Fibroblast of upper back skin (primary cell): ENCODE results near the gene GRIA4.
"Not testable (repeated sequence)": the region's sequence is repeated elsewhere in the genome, so short reads cannot be mapped to it uniquely, and the experiment has no call there.

Source experiments
- DNase-seq: peaks from one replicate; pipeline ENCODE4 v3.0.0-alpha.2; 2013

Gene GRIA4

GRCh38 chr11:105937331-105937730 is 327.5 kb downstream of the GRIA4 start:
- peak; percentile 32 for DNase-seq

GRCh38 chr11:105937738-105938137 is 327.9 kb downstream of the GRIA4 start:
- DNase-seq = no peak

GRCh38 chr11:105942921-105943320 is 333.0 kb downstream of the GRIA4 start:
- DNase-seq = no peak

GRCh38 chr11:105948918-105949590 is 339.2 kb downstream of the GRIA4 start:
- no peak for DNase-seq

- no peak for DNase-seq
Measured at GRCh38 chr11:105953886-105954285, 344.0 kb downstream of the GRIA4 start.

GRCh38 chr11:105960252-105961245 is 350.7 kb downstream of the GRIA4 start:
- DNase-seq = no peak

- peak; percentile 60 for DNase-seq
Measured at GRCh38 chr11:105968021-105968697, 358.3 kb downstream of the GRIA4 start.

GRCh38 chr11:105969756-105970155 is 359.9 kb downstream of the GRIA4 start:
- no peak for DNase-seq

GRCh38 chr11:105975128-105975527 is 365.3 kb downstream of the GRIA4 start:
- peak; percentile 34 for DNase-seq

GRCh38 chr11:105979997-105980703 is 370.3 kb downstream of the GRIA4 start:
- no peak for DNase-seq

- DNase-seq = no peak
Measured at GRCh38 chr11:105986554-105986953, 376.7 kb downstream of the GRIA4 start.

- no peak for DNase-seq
Measured at GRCh38 chr11:105988197-105988596, 378.3 kb downstream of the GRIA4 start.

GRCh38 chr11:105989124-105989523 is 379.3 kb downstream of the GRIA4 start:
- no peak for DNase-seq

- DNase-seq = no peak
Measured at GRCh38 chr11:105991888-105992287, 382.0 kb downstream of the GRIA4 start.

- DNase-seq = no peak
Measured at GRCh38 chr11:106001304-106002012, 391.6 kb downstream of the GRIA4 start.

GRCh38 chr11:106003094-106003493 is 393.2 kb downstream of the GRIA4 start:
- DNase-seq = not testable (repeated sequence)

- peak; percentile 6 for DNase-seq
Measured at GRCh38 chr11:106011481-106011880, 401.6 kb downstream of the GRIA4 start.

- DNase-seq = peak; percentile 69
Measured at GRCh38 chr11:106012744-106013143, 402.9 kb downstream of the GRIA4 start.

- DNase-seq = no peak
Measured at GRCh38 chr11:106014035-106014434, 404.2 kb downstream of the GRIA4 start.

GRCh38 chr11:106014620-106015019 is 404.7 kb downstream of the GRIA4 start:
- no peak for DNase-seq

GRCh38 chr11:106015066-106015465 is 405.2 kb downstream of the GRIA4 start:
- no peak for DNase-seq

- no peak for DNase-seq
Measured at GRCh38 chr11:106017093-106017492, 407.2 kb downstream of the GRIA4 start.
